CD14-positive monocyte (primary cell): ENCODE results near the gene KCNIP3. TPM values are rescaled to one million over a fixed set of nuclear protein-coding genes. Genes with fewer than 3 reads are reported as not detected.

ENCODE experiments used
- DNase-seq, 3 donors: peaks; one replicate each; pipeline ENCODE4 v3.0.0-alpha.2; 2011 to 2022
- H2AFZ ChIP-seq: 2 replicates; pipeline ENCODE4 v1.6.0; 2012; ENCODE audit warnings: mild to moderate bottlenecking, low read depth, low read length, inconsistent platforms; ENCODE audit not compliant: insufficient read depth, poor library complexity, severe bottlenecking
- H3K27ac ChIP-seq, 2 donors: 1 replicate in 1 of 2; 2 replicates in 1 of 2; pipeline ENCODE4 v1.5.1; 2012 to 2013; ENCODE audit warnings: low read length in 2 of 2, control low read depth in 1 of 2, inconsistent platforms in 1 of 2, low read depth in 1 of 2, mild to moderate bottlenecking in 1 of 2
- H3K27me3 ChIP-seq, 2 donors: one replicate each; pipeline versions ENCODE4 v1.6.0 to v1.6.1; 2011 to 2013; ENCODE audit warnings: low read length in 2 of 2; ENCODE audit not compliant: control insufficient read depth in 2 of 2, insufficient read depth in 2 of 2
- H3K36me3 ChIP-seq, 2 donors: replicated peaks in 1 of 2; 1 replicate in 1 of 2; 2 replicates in 1 of 2; pipeline versions ENCODE4 v1.5.1 to v1.6.1; 2012 to 2013; ENCODE audit warnings: low read length in 2 of 2, control low read depth in 1 of 2, inconsistent platforms in 1 of 2, mild to moderate bottlenecking in 1 of 2; ENCODE audit not compliant: insufficient read depth in 2 of 2, control insufficient read depth in 1 of 2
- H3K4me1 ChIP-seq, 2 donors: 1 replicate in 1 of 2; 2 replicates in 1 of 2; pipeline versions ENCODE4 v1.5.1 to v1.6.1; 2012 to 2013; ENCODE audit warnings: low read length in 2 of 2, control low read depth in 1 of 2, inconsistent platforms in 1 of 2, mild to moderate bottlenecking in 1 of 2, moderate library complexity in 1 of 2; ENCODE audit not compliant: insufficient read depth in 2 of 2, control insufficient read depth in 1 of 2
- H3K4me2 ChIP-seq: replicated peaks from 2 replicates; pipeline ENCODE3; 2012; ENCODE audit warnings: low read length, moderate library complexity, mild to moderate bottlenecking; ENCODE audit not compliant: poor library complexity, severe bottlenecking; ENCODE audit errors: extremely low read depth
- H3K4me3 ChIP-seq, 3 experiments: fragments of 200-600 bp in 1 of 3; sonication (generic) in 1 of 3; replicated peaks in 1 of 3; 1 replicate in 2 of 3; 2 replicates in 1 of 3; pipeline ENCODE4 v1.5.1; 2011 to 2013; ENCODE audit warnings: low read length in 3 of 3, mild to moderate bottlenecking in 3 of 3, control low read depth in 2 of 3, low read depth in 2 of 3, inconsistent platforms in 1 of 3, moderate library complexity in 1 of 3
- H3K79me2 ChIP-seq: 2 replicates; pipeline ENCODE4 v1.6.0; 2012; ENCODE audit warnings: mild to moderate bottlenecking, control low read depth, inconsistent platforms, low read length, moderate library complexity; ENCODE audit not compliant: insufficient read depth
- H3K9ac ChIP-seq: 2 replicates; pipeline ENCODE4 v1.6.0; 2017; ENCODE audit warnings: low read length, mild to moderate bottlenecking; ENCODE audit not compliant: insufficient read depth, poor library complexity, severe bottlenecking
- H3K9me3 ChIP-seq, 2 donors: replicated peaks in 1 of 2; 1 replicate in 1 of 2; 2 replicates in 1 of 2; pipeline versions ENCODE4 v1.5.1 to v1.6.1; 2012 to 2013; ENCODE audit warnings: low read length in 2 of 2, control low read depth in 1 of 2; ENCODE audit not compliant: control insufficient read depth in 1 of 2, insufficient read depth in 1 of 2
- H4K20me1 ChIP-seq: 2 replicates; pipeline ENCODE4 v1.6.0; 2012; ENCODE audit warnings: mild to moderate bottlenecking, low read length, control low read depth, moderate library complexity; ENCODE audit not compliant: insufficient read depth
- H3K27ac Mint-ChIP-seq, 7 donors: one replicate each; pipeline ENCODE4 v1.8.0; 2020; ENCODE audit warnings: mild to moderate bottlenecking in 7 of 7, mixed read lengths in 7 of 7, moderate library complexity in 6 of 7, inconsistent platforms in 2 of 7
- H3K27me3 Mint-ChIP-seq, 3 donors: one replicate each; pipeline ENCODE4 v1.8.0; 2021 to 2022; ENCODE audit warnings: low read depth in 3 of 3, mild to moderate bottlenecking in 3 of 3, mixed read lengths in 3 of 3, moderate library complexity in 3 of 3, inconsistent platforms in 1 of 3
- H3K36me3 Mint-ChIP-seq, 2 donors: one replicate each; pipeline ENCODE4 v1.8.0; 2020; ENCODE audit warnings: mixed read lengths in 2 of 2, inconsistent platforms in 1 of 2, mild to moderate bottlenecking in 1 of 2
- H3K4me1 Mint-ChIP-seq: one replicate; pipeline ENCODE4 v1.8.0; 2020; ENCODE audit warnings: mild to moderate bottlenecking, mixed read lengths
- H3K4me3 Mint-ChIP-seq, 2 donors: one replicate each; pipeline ENCODE4 v1.8.0; 2020; ENCODE audit warnings: mild to moderate bottlenecking in 2 of 2, mixed read lengths in 2 of 2, moderate library complexity in 1 of 2
- H3K9me3 Mint-ChIP-seq, 7 donors: one replicate each; pipeline ENCODE4 v1.8.0; 2020 to 2022; ENCODE audit warnings: mixed read lengths in 7 of 7, mild to moderate bottlenecking in 6 of 7, moderate library complexity in 6 of 7, inconsistent platforms in 2 of 7
- WGBS: methylation state at CpG from one replicate; pipeline ENCODE4 v1.1.5; 2013; ENCODE audit warnings: missing lambda C conversion rate; ENCODE audit not compliant: insufficient coverage; 5-methylcytosine and 5-hydroxymethylcytosine counted together
- intact Hi-C, 2 donors: fragments of 100-400 bp; cut with micrococcal nuclease; formaldehyde crosslinking; loops; one replicate each; pipeline versions ENCODE4 v1.15.0 to v1.15.1; 2023
- polyA plus RNA-seq, 3 donors: library from polyadenylated mRNA; depleted of rRNA in 1 of 3; unstranded in 2 of 3; stranded (reverse) in 1 of 3; fragments of 300-500 nt in 2 of 3; fragments of >200 nt in 1 of 3; fragmentation: Illumina TruSeq in 2 of 3; gene quantifications; 1 replicate in 2 of 3; 2 replicates in 1 of 3; pipeline ENCODE4 v1.2.3, GENCODE V29; 2012 to 2021
- TF ChIP-seq, protein P1 (sequence below): fragments of 200-600 bp; IDR thresholded peaks from one replicate; pipeline ENCODE4 v1.8.0; 2022; ENCODE audit warnings: antibody characterized with exemption, mild to moderate bottlenecking

Gene KCNIP3
- polyA plus RNA-seq, 3 donors = not detected

DNA sequence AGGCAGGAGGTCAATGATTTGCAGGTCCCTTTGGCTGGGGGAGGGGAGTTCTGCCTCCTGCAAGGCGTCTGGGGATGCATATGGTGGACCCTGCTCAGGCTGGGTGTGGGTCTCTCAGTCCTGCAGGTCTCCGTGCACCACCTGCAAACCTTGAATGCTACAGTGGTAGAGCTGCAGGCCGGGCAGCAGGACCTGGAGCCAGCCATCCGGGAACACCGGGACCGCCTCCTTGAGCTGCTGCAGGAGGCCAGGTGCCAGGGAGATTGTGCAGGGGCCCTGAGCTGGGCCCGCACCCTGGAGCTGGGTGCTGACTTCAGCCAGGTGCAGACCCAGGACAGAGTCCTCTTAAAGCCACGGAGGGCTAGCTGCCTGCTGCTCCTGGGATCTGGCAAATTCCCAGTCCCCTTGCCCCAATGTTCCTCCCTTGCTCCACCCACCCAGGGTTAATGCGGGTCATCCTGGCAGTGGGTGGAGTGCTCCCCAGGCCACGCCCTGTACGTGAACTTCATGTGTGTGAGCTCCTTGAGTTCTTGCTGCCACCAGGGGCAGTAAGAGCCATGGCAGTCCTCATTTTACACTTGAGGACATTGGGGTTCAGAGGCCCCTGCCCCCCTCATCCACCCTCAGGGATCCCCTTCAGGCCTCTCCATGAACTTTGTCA lies 19.8 kb upstream of the KCNIP3 start:
- 95% methylated on average over 8 of the region's 11 CpGs for WGBS
- H3K36me3 ChIP-seq = no peaks in the 10 kb centered on the region
- no peak overlapping the region for H3K4me2 ChIP-seq
- H3K4me3 ChIP-seq = no peak overlapping the region
- Mint-ChIP-seq H3K9me3 (peaks cover 0 to 4% (median 1%) of the 10 kb centered on the region in 7 donors), H3K4me3 (no peak overlapping the region), H3K27me3 (peaks cover 0 to 7% (median 1%) of the 10 kb centered on the region in 3 donors), H3K27ac (peak overlapping the region in 1 of 7 donors; percentile 10), H3K4me1 (no peaks in the 10 kb centered on the region), H3K36me3 (no peaks in the 10 kb centered on the region)
- intact Hi-C loops = no loop called here
- H3K4me1 ChIP-seq = no peaks in the 10 kb centered on the region
- H3K9me3 ChIP-seq = no peaks in the 10 kb centered on the region
- DNase-seq = no peak
- no peak overlapping the region for H3K27ac ChIP-seq
- TF ChIP-seq, protein P1, sequence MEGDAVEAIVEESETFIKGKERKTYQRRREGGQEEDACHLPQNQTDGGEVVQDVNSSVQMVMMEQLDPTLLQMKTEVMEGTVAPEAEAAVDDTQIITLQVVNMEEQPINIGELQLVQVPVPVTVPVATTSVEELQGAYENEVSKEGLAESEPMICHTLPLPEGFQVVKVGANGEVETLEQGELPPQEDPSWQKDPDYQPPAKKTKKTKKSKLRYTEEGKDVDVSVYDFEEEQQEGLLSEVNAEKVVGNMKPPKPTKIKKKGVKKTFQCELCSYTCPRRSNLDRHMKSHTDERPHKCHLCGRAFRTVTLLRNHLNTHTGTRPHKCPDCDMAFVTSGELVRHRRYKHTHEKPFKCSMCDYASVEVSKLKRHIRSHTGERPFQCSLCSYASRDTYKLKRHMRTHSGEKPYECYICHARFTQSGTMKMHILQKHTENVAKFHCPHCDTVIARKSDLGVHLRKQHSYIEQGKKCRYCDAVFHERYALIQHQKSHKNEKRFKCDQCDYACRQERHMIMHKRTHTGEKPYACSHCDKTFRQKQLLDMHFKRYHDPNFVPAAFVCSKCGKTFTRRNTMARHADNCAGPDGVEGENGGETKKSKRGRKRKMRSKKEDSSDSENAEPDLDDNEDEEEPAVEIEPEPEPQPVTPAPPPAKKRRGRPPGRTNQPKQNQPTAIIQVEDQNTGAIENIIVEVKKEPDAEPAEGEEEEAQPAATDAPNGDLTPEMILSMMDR = no peak
- H4K20me1 ChIP-seq = no peaks in the 10 kb centered on the region
- H3K79me2 ChIP-seq = no peaks in the 10 kb centered on the region
- H3K9ac ChIP-seq = no peak overlapping the region
- no peak overlapping the region for H2AFZ ChIP-seq
- no peaks in the 10 kb centered on the region for H3K27me3 ChIP-seq

DNA sequence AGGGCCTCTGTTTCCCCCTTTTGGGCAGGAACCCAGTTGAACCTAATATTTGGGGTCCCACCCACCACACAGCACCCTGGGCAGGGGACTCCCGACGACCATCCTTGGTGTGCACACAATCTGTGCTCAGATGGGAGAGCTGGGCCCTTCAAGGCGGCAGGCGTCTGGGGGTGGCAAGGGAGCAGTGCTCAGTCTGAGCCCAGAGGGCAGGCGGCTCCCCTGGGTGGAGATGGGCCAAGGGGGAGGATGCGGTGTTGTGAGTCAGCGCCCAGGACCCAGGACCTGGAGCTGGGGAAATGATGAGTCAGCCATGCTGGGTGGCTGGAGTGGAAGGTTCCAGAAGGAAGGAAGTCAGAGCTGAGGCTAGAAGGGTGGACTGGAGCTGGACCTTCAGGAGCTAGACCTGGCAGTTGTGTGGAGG lies 19.1 kb upstream of the KCNIP3 start:
- Mint-ChIP-seq H3K27ac (no peak overlapping the region), H3K9me3 (peaks cover 0 to 4% (median 1%) of the 10 kb centered on the region in 7 donors), H3K36me3 (no peaks in the 10 kb centered on the region), H3K27me3 (peaks cover 0 to 5% (median 1%) of the 10 kb centered on the region in 3 donors), H3K4me3 (no peak overlapping the region), H3K4me1 (no peaks in the 10 kb centered on the region)
- Histone ChIP-seq H3K36me3 (no peaks in the 10 kb centered on the region), H2AFZ (no peak overlapping the region), H4K20me1 (no peaks in the 10 kb centered on the region), H3K27me3 (no peaks in the 10 kb centered on the region), H3K27ac (no peak overlapping the region), H3K79me2 (no peaks in the 10 kb centered on the region), H3K9ac (no peak overlapping the region), H3K4me2 (no peak overlapping the region), H3K4me3 (no peak overlapping the region), H3K4me1 (no peaks in the 10 kb centered on the region), H3K9me3 (no peaks in the 10 kb centered on the region)
- WGBS = 93% methylated on average over 7 of the region's 7 CpGs
- no peak for DNase-seq
- intact Hi-C loops = no loop called here
- TF ChIP-seq, protein P1 = no peak
